KBM-7 (cell line): ENCODE data around the gene SPTLC2.
A peak's percentile ranks its signal among the peaks of the same experiment; 100 is the strongest.
"Not testable (repeated sequence)": the region's sequence is repeated elsewhere in the genome, so short reads cannot be mapped to it uniquely, and the experiment has no call there.

Experiments
- DNase-seq: peaks from one replicate; pipeline ENCODE4 v3.0.0-alpha.2; 2015
- in situ Hi-C: fragments of 300-500 bp; cut with MboI; formaldehyde crosslinking; loops from 2 replicates; pipeline ENCODE4 v1.14.3; 2020; ENCODE audit warnings: low sequenced_read_pairs, low pct_unique_long_range_greater_than_20kb, mixed read lengths

The SPTLC2 gene, protein sequence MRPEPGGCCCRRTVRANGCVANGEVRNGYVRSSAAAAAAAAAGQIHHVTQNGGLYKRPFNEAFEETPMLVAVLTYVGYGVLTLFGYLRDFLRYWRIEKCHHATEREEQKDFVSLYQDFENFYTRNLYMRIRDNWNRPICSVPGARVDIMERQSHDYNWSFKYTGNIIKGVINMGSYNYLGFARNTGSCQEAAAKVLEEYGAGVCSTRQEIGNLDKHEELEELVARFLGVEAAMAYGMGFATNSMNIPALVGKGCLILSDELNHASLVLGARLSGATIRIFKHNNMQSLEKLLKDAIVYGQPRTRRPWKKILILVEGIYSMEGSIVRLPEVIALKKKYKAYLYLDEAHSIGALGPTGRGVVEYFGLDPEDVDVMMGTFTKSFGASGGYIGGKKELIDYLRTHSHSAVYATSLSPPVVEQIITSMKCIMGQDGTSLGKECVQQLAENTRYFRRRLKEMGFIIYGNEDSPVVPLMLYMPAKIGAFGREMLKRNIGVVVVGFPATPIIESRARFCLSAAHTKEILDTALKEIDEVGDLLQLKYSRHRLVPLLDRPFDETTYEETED

DNA sequence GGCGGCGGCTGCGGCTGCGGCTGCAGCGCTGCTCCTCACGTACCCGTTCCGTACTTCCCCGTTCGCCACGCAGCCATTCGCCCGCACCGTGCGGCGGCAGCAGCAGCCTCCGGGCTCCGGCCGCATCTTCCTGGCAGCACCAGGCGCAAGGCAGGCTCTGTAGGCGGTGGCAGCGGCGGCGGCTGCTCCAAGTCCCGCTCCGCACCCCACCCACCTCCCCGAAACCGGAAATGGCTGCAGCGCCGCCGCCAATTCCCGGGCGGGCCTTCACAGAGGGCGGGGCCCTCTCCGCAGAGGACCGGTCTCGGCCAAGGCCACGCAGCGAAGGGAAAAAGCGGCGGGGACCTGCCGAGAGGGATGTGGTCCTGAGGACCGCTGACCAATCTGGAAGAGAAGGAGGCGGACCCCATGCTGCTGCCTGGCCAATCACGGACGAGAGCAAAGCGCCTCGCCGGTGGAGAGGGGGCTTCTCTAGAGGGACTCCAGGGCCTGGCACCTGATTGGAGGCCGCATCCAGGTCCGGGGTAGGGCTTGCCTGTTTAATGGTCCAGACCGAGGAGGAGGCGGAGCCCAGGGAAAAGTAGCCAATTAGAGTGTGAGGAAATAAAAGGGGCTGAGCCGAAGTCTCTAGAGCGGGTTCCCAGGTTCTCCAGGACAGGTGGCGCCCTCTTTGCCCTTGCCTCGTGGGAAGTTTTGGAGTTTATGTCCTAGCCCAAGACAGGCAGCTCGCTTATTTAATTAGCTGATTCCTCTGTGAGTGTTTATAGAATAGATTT, at the start of gene SPTLC2:
Gene SPTLC2, minus strand, starts transcription at position 184 of the 776 bp plus-strand sequence. Its CDS starts 58 bp downstream, at position 126.
- in situ Hi-C loops = no loop called here
- peak; percentile 100 for DNase-seq

- in situ Hi-C loops = no loop called here
- no peak for DNase-seq
Measured at GRCh38 chr14:77663293-77663692, 46.9 kb upstream of the SPTLC2 start.

DNA sequence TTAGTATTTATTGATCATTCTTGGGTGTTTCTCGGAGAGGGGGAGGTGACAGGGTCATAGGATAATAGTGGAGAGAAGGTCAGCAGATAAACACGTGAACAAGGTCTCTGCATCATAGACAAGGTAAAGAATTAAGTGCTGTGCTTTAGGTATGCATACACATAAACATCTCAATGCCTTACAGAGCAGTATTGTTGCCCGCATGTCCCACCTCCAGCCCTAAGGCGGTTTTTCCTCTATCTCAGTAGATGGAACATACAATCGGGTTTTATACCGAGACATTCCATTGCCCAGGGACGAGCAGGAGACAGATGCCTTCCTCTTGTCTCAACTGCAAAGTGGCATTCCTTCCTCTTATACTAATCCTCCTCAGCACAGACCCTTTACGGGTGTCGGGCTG, 45.1 kb upstream of the SPTLC2 start:
- DNase-seq = not testable (repeated sequence)

GRCh38 chr14:77660754-77661153, 44.3 kb upstream of the SPTLC2 start:
- in situ Hi-C loops = no loop called here
- DNase-seq = no peak

More for the DNA sequence above, 45.1 kb upstream of the SPTLC2 start:
- in situ Hi-C loops = not testable (repeated sequence)

DNA sequence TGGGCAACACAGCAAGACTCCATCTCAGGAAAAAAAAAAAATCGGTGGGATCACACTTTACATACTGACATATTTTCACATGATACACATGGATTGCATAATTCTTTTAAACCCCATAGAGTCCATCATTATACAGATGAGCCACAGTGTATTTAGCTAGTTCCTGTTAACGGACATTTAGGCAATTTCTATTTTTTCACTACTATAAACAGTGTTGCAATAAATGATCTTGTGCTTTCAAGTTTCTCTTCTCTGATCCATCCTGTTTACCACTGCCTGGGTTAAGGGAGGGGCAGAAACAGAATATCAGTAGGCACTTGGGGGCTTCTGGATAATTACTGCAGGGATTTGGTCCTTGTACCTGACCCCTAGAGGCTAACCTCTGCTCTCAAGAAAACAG, 43.4 kb upstream of the SPTLC2 start:
- in situ Hi-C loops = no loop called here
- no peak for DNase-seq

DNA sequence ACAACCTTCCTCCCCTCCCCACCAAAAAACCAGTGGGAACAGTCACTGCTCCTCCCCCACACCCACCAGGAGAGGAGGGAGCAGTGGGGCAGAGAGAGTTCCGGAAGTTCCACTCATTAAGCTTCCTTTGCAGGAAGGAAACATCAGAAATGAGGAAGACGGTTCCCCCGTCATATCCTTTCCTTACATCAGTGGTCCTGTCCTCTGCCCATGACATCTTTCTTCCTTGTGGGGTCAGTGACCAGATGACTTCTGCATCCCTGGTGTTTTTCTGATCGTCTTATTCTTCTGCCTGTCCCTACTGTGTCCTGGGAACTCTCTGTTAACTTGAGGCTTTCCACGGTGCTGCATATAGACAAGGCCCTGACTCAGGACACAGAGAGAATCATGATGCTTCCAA, 40.8 kb upstream of the SPTLC2 start:
- in situ Hi-C loops = no loop called here

DNA sequence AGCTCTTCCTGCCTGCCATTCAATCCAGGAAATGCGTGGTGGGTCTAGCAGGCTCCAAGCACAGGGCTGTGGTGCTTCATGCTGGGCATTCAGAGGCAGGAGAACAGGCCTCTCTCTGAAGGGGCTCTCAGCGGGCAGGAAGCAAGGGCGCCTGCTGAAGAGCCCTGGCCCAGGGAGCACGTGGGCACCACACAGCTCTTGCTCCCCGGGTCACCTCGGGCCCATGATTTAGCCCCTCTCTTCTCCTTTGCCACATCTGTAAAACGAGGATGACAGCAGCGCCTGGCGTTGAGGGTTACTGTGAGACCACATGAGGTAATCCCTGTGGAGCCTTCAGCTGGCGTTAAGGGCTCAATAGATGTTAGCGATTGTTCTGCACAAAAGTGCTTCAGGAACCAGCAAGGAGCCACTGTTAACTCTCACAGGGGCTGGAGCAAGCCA, 37.6 kb upstream of the SPTLC2 start:
- DNase-seq = no peak
- in situ Hi-C loops = no loop called here

More for the DNA sequence above, 40.8 kb upstream of the SPTLC2 start:
- peak; percentile 39 for DNase-seq

DNA sequence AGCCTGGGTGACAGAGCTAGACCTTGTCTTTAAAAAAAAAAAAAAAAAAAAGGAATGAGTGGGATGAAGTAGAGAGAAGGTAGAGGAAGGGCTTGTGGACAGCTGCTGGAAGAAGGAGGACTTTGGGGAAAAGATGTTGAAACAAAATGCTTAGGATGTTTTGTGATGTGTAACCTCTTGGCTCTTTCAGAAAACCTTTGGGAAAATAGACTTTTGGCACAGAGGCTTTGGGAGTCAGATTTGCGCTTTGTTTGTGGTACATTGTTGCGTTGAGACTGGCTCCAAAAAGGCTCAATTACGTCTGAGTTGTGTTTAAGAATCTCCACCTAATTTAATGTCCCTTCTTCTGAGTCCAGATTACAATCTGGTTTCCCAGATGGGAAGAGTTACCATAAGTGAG, 32.9 kb upstream of the SPTLC2 start:
- no peak for DNase-seq
- in situ Hi-C loops = no loop called here

DNA sequence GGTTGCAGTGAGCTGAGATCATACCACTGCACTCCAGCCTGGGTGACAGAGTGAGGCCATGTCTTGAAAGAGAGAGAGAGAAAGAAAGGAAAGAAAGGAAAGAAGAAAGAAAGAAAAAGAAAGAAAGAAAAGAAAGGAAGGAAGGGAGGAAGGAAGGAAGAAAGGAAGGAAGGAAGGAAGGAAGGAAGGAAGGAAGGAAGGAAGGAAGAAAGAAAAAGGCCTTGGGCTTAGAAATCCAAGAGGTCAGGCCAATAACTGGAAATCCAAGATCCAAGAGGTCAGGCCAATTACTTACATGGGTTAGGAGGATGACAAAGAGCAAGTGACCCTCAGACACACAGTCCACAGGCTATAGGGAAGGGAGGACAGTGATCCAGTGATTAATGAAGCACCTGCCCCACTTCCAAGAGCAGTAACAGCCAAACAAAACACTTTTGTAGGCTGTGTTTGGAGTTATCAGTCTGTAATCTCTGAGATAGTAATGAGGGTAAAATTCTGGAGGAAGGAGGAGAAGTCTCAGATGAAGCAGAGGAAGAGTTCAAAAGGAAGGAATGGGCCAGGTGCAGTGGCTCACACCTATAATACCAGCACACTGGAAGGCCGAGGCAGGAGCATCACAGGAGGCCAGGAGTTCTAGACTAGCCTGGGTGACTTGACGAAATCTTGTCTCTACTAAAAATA, 32.2 kb upstream of the SPTLC2 start:
- no peak for DNase-seq
- in situ Hi-C loops = no loop called here

- in situ Hi-C loops = no loop called here
Measured at GRCh38 chr14:77647853-77648252, 31.4 kb upstream of the SPTLC2 start.

DNA sequence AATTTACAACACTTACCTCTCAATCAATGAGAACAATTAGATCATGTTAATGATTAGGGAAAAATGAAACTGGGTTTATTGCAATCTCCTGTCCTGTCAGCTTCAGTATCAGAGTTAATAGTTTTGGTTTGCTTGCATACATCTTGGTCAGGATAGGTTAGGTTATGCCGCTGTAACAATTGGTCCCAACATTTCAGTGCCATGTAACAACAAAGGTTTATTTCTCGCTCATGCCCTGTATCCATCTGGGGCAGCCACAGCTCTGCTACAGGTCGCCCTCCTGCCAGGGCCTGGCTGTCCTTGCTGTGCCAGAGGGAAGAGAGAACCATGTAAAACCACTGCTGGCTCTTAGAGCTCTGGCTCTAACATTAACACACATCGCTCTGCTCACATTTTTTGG, 30.5 kb upstream of the SPTLC2 start:
- in situ Hi-C loops = no loop called here
- DNase-seq = no peak

More at GRCh38 chr14:77647853-77648252, 31.4 kb upstream of the SPTLC2 start:
- DNase-seq = no peak

DNA sequence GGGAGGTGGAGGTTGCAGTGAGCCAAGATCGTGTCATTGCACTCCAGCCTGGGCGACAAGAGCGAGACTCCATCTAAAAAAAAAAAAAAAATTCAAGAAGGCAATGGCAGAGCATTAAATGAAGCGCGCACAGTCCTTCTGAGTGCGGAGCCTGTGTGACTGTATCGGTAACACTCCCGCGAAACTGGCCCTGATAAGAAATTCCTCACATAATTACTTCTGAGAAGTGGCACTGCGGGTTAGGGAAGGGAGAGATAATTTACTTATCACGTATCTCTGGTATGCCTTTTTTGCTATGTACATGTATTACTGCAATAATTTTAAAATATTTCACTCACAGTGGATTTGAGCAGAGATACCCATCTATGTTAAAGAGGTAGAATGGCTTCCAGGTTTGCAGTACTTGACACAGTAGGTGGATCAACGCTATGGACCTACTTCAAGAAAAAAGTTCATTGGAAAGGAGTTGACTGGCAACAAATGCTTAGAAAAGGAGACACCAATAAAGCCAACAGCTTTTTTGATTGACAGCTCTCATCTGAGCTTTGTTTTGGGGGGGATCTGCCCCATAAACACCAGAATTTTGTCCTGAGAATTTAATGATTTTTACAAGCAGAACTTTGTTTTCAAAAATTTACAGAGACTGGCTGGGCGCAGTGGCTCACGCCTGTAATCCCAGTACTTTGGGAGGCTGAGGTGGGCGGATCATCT, 29.2 kb upstream of the SPTLC2 start:
- DNase-seq = no peak
- in situ Hi-C loops = no loop called here

- no peak for DNase-seq
- in situ Hi-C loops = no loop called here
Measured at GRCh38 chr14:77642407-77642806, 26.0 kb upstream of the SPTLC2 start.

DNA sequence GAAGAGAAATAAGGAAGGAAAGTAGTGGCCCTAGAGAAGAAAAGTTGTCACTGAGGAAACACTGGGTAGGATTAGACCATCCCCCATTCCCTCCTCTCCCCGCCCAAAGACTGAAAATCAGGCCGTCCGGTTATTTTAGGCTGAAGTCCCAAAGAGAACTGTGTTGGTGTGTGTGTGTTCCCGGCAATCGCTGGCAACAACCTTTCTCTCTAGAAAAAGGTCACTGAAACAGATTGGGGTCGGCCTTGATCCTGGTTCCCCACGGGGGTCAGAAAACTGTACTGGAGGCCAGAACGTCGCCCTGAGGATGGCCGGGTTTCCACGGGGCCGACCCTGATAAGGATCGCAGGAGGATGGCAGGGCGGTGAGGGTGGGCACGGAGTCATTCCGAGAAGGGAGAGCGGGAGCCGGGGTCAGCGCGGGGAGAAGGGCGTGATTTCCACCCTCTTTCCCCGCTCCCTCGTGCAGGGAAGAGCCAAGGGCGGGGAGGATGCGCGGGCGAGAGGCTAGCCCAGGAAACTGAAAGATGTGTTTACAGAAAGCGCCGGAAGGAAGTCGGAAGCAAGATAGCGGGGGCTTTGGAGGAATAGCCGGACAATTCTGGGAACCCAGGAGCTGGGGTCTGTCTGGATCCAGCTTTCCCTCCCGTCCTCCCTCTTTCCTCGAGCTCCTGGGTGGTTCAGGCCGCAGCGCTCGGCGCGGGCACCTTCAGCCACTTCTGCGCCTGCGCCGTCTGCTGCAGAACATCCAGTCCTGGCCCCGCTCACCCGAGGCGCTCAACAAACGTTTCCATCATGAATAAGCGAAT, 25.3 kb upstream of the SPTLC2 start:
- DNase-seq = peak; percentile 94
- in situ Hi-C loops = no loop called here

GRCh38 chr14:77640756-77641533, 24.5 kb upstream of the SPTLC2 start:
- DNase-seq = peak; percentile 40
- in situ Hi-C loops = no loop called here

DNA sequence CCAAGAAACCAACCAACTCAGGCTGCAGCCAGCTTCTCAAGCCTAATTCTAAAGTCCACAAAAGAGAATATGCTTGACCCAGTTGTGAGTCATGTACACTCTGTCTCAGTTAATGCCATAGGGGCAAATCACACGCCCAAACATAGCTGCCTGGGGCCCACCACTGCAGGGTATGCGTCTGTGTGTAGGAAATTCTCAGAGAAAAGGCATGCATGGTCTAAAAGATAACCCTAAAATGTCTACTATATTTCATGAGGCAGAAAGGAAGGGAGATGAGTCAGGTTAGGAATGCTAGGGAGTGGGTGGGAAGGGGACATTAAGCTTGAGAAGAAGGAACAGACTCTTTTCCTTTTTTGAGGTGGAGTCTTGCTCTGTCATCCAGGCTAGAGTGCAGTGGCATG, 22.3 kb upstream of the SPTLC2 start:
- in situ Hi-C loops = no loop called here
- DNase-seq = no peak

GRCh38 chr14:77635869-77636268, 19.4 kb upstream of the SPTLC2 start:
- in situ Hi-C loops, DNase-seq: not testable (repeated sequence)
